Stimulated activated CD8-positive, alpha-beta memory T cell treated with anti-CD3 and anti-CD28 coated beads, Interleukin-4, amount 100 ng/mL, for 48 hours (primary cell): ENCODE data around the gene NFX1.
"Not testable (repeated sequence)": the region's sequence is repeated elsewhere in the genome, so short reads cannot be mapped to it uniquely, and the experiment has no call there.

Source experiments
- DNase-seq: peaks from one replicate; pipeline ENCODE4 v3.0.0-alpha.2; 2020

The NFX1 gene

GRCh38 chr9:33311953-33312352, 21.6 kb downstream of the NFX1 start:
- DNase-seq: no peak

GRCh38 chr9:33315371-33315770, 25.1 kb downstream of the NFX1 start:
- no peak for DNase-seq

- DNase-seq: not testable (repeated sequence)
These were observed 26.8 kb downstream of the NFX1 start for GRCh38 chr9:33317136-33317535.

- no peak for DNase-seq
These were observed 27.9 kb downstream of the NFX1 start for GRCh38 chr9:33318225-33318624.

GRCh38 chr9:33318781-33319180, 28.5 kb downstream of the NFX1 start:
- no peak for DNase-seq

- no peak for DNase-seq
These were observed 29.9 kb downstream of the NFX1 start for GRCh38 chr9:33320230-33320567.

- DNase-seq: no peak
These were observed 30.4 kb downstream of the NFX1 start for GRCh38 chr9:33320568-33321261.

GRCh38 chr9:33329117-33329563, 38.8 kb downstream of the NFX1 start:
- no peak for DNase-seq

- DNase-seq: no peak
These were observed 39.7 kb downstream of the NFX1 start for GRCh38 chr9:33329979-33330378.

GRCh38 chr9:33331377-33331891, 41.1 kb downstream of the NFX1 start:
- DNase-seq: no peak

GRCh38 chr9:33332011-33332410, 41.7 kb downstream of the NFX1 start:
- DNase-seq: no peak

GRCh38 chr9:33332956-33333355, 42.6 kb downstream of the NFX1 start:
- not testable (repeated sequence) for DNase-seq

GRCh38 chr9:33340186-33340585, 49.9 kb downstream of the NFX1 start:
- no peak for DNase-seq

- no peak for DNase-seq
These were observed 50.9 kb downstream of the NFX1 start for GRCh38 chr9:33341182-33341581.

- DNase-seq: no peak
These were observed 53.8 kb downstream of the NFX1 start for GRCh38 chr9:33344145-33344544.

- no peak for DNase-seq
These were observed 56.2 kb downstream of the NFX1 start for GRCh38 chr9:33346564-33346963.

- DNase-seq: no peak
These were observed 58.7 kb downstream of the NFX1 start for GRCh38 chr9:33348998-33349397.

GRCh38 chr9:33349743-33350142, 59.4 kb downstream of the NFX1 start:
- DNase-seq: no peak

GRCh38 chr9:33350310-33350709, 60.0 kb downstream of the NFX1 start:
- no peak for DNase-seq

GRCh38 chr9:33351547-33351946, 61.2 kb downstream of the NFX1 start:
- no peak for DNase-seq

GRCh38 chr9:33354651-33355211, 64.4 kb downstream of the NFX1 start:
- DNase-seq: no peak

- no peak for DNase-seq
These were observed 65.6 kb downstream of the NFX1 start for GRCh38 chr9:33355933-33356332.

GRCh38 chr9:33358641-33359040, 68.3 kb downstream of the NFX1 start:
- not testable (repeated sequence) for DNase-seq

GRCh38 chr9:33364127-33364526, 73.8 kb downstream of the NFX1 start:
- DNase-seq: no peak

- DNase-seq: not testable (repeated sequence)
These were observed 74.5 kb downstream of the NFX1 start for GRCh38 chr9:33364814-33365213.
